GM12878 (cell line): ENCODE measurements around the gene S100A4. TPM values are rescaled to one million over a fixed set of nuclear protein-coding genes. Genes with fewer than 3 reads are reported as not detected.

Source experiments
- ATAC-seq: fragments of 200-7000 bp; cut with Tn5 transposase; 3 replicates; pipeline ENCODE4 v1.9.1; 2020; ENCODE audit warnings: mild to moderate bottlenecking, moderate library complexity
- BruUV-seq: library from RNA; stranded (reverse); fragments of 400-500 nt; replicated peaks from 2 replicates; lab custom pipeline; 2021; lab: Mats Ljungman, UMichigan
- CTCF ChIA-PET: fragments of 300-600 bp; sonication (Branson Sonifier 250); formaldehyde crosslinking; extraction: SDS; loops from one replicate; lab custom pipeline; 2021; ENCODE audit warnings: inconsistent platforms; lab: Yijun Ruan, JAX
- POLR2A ChIA-PET: fragments of 350-600 bp; formaldehyde crosslinking; extraction: SDS; loops from one replicate; lab custom pipeline; 2021; ENCODE audit warnings: inconsistent platforms; lab: Charles Lee
- RAD21 ChIA-PET: fragments of 300-600 bp; sonication (Branson Sonifier 250); formaldehyde crosslinking; loops from one replicate; lab custom pipeline; 2023; ENCODE audit warnings: antibody characterized with exemption; ENCODE audit not compliant: unreplicated experiment; lab: Charles Lee
- SMC1A ChIA-PET: fragments of 300-600 bp; sonication (Branson Sonifier 250); formaldehyde crosslinking; loops from one replicate; lab custom pipeline; 2023; ENCODE audit not compliant: unreplicated experiment, uncharacterized antibody; lab: Charles Lee
- DNase-seq: peaks from one replicate; pipeline ENCODE4 v3.0.0-alpha.2; 2011; ENCODE audit warnings: low read depth, low spot score
- FAIRE-seq: peaks from 3 replicates; lab custom pipeline; 2011; peaks lifted over from hg19 to GRCh38; lab: Jason Lieb, UNC
- H2AFZ ChIP-seq: 2 replicates; pipeline ENCODE4 v1.6.0; 2011; ENCODE audit warnings: low read depth, low read length, control low read depth; ENCODE audit not compliant: control insufficient read depth
- H3K27ac ChIP-seq: 2 replicates; pipeline ENCODE4 v1.5.1; 2011; ENCODE audit warnings: control low read depth; ENCODE audit not compliant: control insufficient read depth, insufficient read depth
- H3K27me3 ChIP-seq, 2 experiments: replicated peaks in 1 of 2; 2 replicates each; pipeline versions ENCODE4 v1.6.0 to v1.6.1; 2011; ENCODE audit warnings: low read length in 1 of 2; ENCODE audit not compliant: control insufficient read depth in 2 of 2, insufficient read depth in 2 of 2
- H3K36me3 ChIP-seq, 2 experiments: 2 replicates each; pipeline ENCODE4 v1.5.1; 2011; ENCODE audit warnings: low read length in 1 of 2; ENCODE audit not compliant: control insufficient read depth in 2 of 2, insufficient read depth in 2 of 2
- H3K4me1 ChIP-seq: 2 replicates; pipeline ENCODE4 v1.6.1; 2011; ENCODE audit warnings: mild to moderate bottlenecking, low read length, moderate library complexity, mixed read lengths; ENCODE audit not compliant: control insufficient read depth, insufficient read depth
- H3K4me2 ChIP-seq: 2 replicates; pipeline ENCODE4 v1.6.0; 2011; ENCODE audit warnings: control low read depth; ENCODE audit not compliant: control insufficient read depth, insufficient read depth
- H3K4me3 ChIP-seq: fragments of 200-600 bp; sonication (generic); 2 replicates; pipeline ENCODE4 v1.5.1; 2016
- H3K79me2 ChIP-seq: 2 replicates; pipeline ENCODE4 v1.6.0; 2011; ENCODE audit warnings: low read length; ENCODE audit not compliant: control insufficient read depth, insufficient read depth
- H3K9ac ChIP-seq: 2 replicates; pipeline ENCODE4 v1.8.0; 2011; ENCODE audit warnings: low read length, control low read depth, mixed read lengths; ENCODE audit not compliant: control insufficient read depth, insufficient read depth
- H3K9me3 ChIP-seq: replicated peaks from 3 replicates; pipeline ENCODE4 v1.5.1; 2011; ENCODE audit warnings: mild to moderate bottlenecking, low read length; ENCODE audit not compliant: control insufficient read depth, insufficient read depth
- H4K20me1 ChIP-seq: 2 replicates; pipeline ENCODE4 v1.6.0; 2011; ENCODE audit not compliant: control insufficient read depth, insufficient read depth
- SPI1 ChIP-seq: IDR thresholded peaks from 2 replicates; pipeline ENCODE4 v1.6.1; 2011; ENCODE audit warnings: low read depth, mild to moderate bottlenecking, low read length, moderate library complexity, borderline replicate concordance; ENCODE audit not compliant: insufficient read depth
- TCF12 ChIP-seq: IDR thresholded peaks from 2 replicates; pipeline ENCODE4 v1.6.1; 2011; ENCODE audit warnings: low read depth, mild to moderate bottlenecking, low read length
- ZBTB4 ChIP-seq: fragments of 450-650 bp; formaldehyde crosslinking; IDR thresholded peaks from 2 replicates; pipeline ENCODE4 v1.4.0; 2022; ENCODE audit warnings: mild to moderate bottlenecking, moderate library complexity
- WGBS: methylation state at CpG from one replicate; pipeline ENCODE4 v1.1.6; 2016; ENCODE audit warnings: low lambda C conversion rate; ENCODE audit not compliant: insufficient replicate concordance, insufficient coverage; ENCODE audit errors: missing lambda C conversion rate; 5-methylcytosine and 5-hydroxymethylcytosine counted together
- in situ Hi-C: fragments of 300-500 bp; cut with MboI; formaldehyde crosslinking; loops from 9 replicates; pipeline ENCODE4 v1.14.3; 2018; ENCODE audit warnings: mixed read lengths
- intact Hi-C: fragments of 100-400 bp; cut with micrococcal nuclease; formaldehyde crosslinking; loops from one replicate; pipeline ENCODE4 v1.14.2; 2022; ENCODE audit not compliant: unreplicated experiment
- polyA plus RNA-seq, 11 experiments: library from polyadenylated mRNA; depleted of rRNA in 4 of 11; unstranded in 6 of 11; stranded (reverse) in 5 of 11; fragments of >200 nt; fragmentation: Nextera tagmentation in 4 of 11; fragmentation: Illumina TruSeq in 1 of 11; extraction: Ambion mirVana in 4 of 11; extraction: Trizol in 1 of 11; gene quantifications; 1 replicate in 1 of 11; 2 replicates in 10 of 11; pipeline versions ENCODE4 v1.2.1 to v1.2.3, GENCODE V29; 2011 to 2016; ENCODE audit warnings: inconsistent platforms in 2 of 11, missing spikeins in 2 of 11, low read depth in 1 of 11
- total RNA-seq, 4 experiments: library from RNA; depleted of rRNA in 3 of 4; stranded (reverse); fragments of >200 nt in 3 of 4; fragmentation: Illumina TruSeq in 1 of 4; extraction: Trizol in 1 of 4; gene quantifications; 2 replicates each; pipeline versions ENCODE4 v1.2.1 to v1.2.3, GENCODE V29; 2013 to 2021

The S100A4 gene
- total and polyA plus RNA-seq, 10 of the 15 experiments (the other 5 are each of a cell fraction or from before 2014, with no cell fraction given): 4.3 to 104 (median 27.3) TPM

GRCh38 chr1:153587314-153587713, 41.7 kb upstream of the S100A4 start:
- Histone ChIP-seq H2AFZ (no peak overlapping the region), H3K4me1 (no peaks in the 10 kb centered on the region), H3K4me2 (no peak overlapping the region), H3K36me3 (no peaks in the 10 kb centered on the region), H4K20me1 (no peaks in the 10 kb centered on the region), H3K27me3 (no peaks in the 10 kb centered on the region), H3K27ac (no peak overlapping the region), H3K9me3 (no peaks in the 10 kb centered on the region), H3K9ac (no peak overlapping the region), H3K4me3 (no peak overlapping the region), H3K79me2 (no peaks in the 10 kb centered on the region)
- TF ChIP-seq ZBTB4 (CRISPR knock-in tag): no peak
- no peak for TF ChIP-seq SPI1
- no peak for TF ChIP-seq TCF12
- 26% methylated on average over 5 of the region's 5 CpGs for WGBS
- in situ Hi-C loops: no loop called here
- ChIA-PET SMC1A (interaction anchor here (1.0 kb wide), 1 partner anchor 54 kb away, joined by 3 read pairs; no protein-coding TSS in a partner anchor), RAD21 (no interaction called here), POLR2A (no interaction called here), CTCF (interaction anchor here (1.2 to 1.3 kb wide), 2 partner anchors 15 to 76 kb away, joined by 4 to 5 read pairs; no protein-coding TSS in a partner anchor)
- intact Hi-C loops: no loop called here
- no TSS peak for BruUV-seq
- DNase-seq (no peak), FAIRE-seq (no peak), ATAC-seq (no peak)
